ENCODE data around the gene SORCS2. TPM values are rescaled to one million over a fixed set of nuclear protein-coding genes. Genes with fewer than 3 reads are reported as not detected.

Gene SORCS2
- total RNA-seq, 2 donors from 2014 or later: 0.05 to 0.07 TPM

- no peaks in the 10 kb centered on the region for H3K27me3 Mint-ChIP-seq (ENCODE audit: low read depth)
- H3K4me3 Mint-ChIP-seq: no peak overlapping the region
- no peaks in the 10 kb centered on the region for H3K36me3 Mint-ChIP-seq (ENCODE audit: insufficient read depth in 2 of 2)
- H3K27ac Mint-ChIP-seq: no peak overlapping the region
- no peaks in the 10 kb centered on the region for H3K9me3 Mint-ChIP-seq
- no peaks in the 10 kb centered on the region for H3K4me1 Mint-ChIP-seq (ENCODE audit: low read depth)
- ATAC-seq (replicated peaks in 1 of 2): no peak
- no peak for DNase-seq
Measured at GRCh38 chr4:7330031-7330596, 137.8 kb downstream of the SORCS2 start.

- H3K27me3 Mint-ChIP-seq (ENCODE audit: low read depth): no peaks in the 10 kb centered on the region
- H3K4me1 Mint-ChIP-seq (ENCODE audit: low read depth): no peaks in the 10 kb centered on the region
- H3K36me3 Mint-ChIP-seq (ENCODE audit: insufficient read depth in 2 of 2): no peaks in the 10 kb centered on the region
- no peaks in the 10 kb centered on the region for H3K9me3 Mint-ChIP-seq
- ATAC-seq (replicated peaks in 1 of 2) (no peak), DNase-seq (no peak)
- no peak overlapping the region for H3K27ac Mint-ChIP-seq
- H3K4me3 Mint-ChIP-seq: no peak overlapping the region
Measured at GRCh38 chr4:7330811-7331681, 138.7 kb downstream of the SORCS2 start.

- Mint-ChIP-seq H3K36me3 (ENCODE audit: insufficient read depth in 2 of 2) (no peaks in the 10 kb centered on the region), H3K27me3 (ENCODE audit: low read depth) (no peaks in the 10 kb centered on the region), H3K4me3 (no peak overlapping the region), H3K9me3 (no peaks in the 10 kb centered on the region), H3K27ac (no peak overlapping the region), H3K4me1 (ENCODE audit: low read depth) (no peaks in the 10 kb centered on the region)
- no peak for DNase-seq
- ATAC-seq (replicated peaks in 1 of 2): no peak
Measured at GRCh38 chr4:7331682-7332000, 139.3 kb downstream of the SORCS2 start.

- H3K4me1 Mint-ChIP-seq (ENCODE audit: low read depth): no peaks in the 10 kb centered on the region
- no peaks in the 10 kb centered on the region for H3K36me3 Mint-ChIP-seq (ENCODE audit: insufficient read depth in 2 of 2)
- ATAC-seq (replicated peaks in 1 of 2) (no peak), DNase-seq (no peak)
- H3K4me3 Mint-ChIP-seq: no peak overlapping the region
- no peak overlapping the region for H3K27ac Mint-ChIP-seq
- no peaks in the 10 kb centered on the region for H3K27me3 Mint-ChIP-seq (ENCODE audit: low read depth)
- H3K9me3 Mint-ChIP-seq: no peaks in the 10 kb centered on the region
Measured at GRCh38 chr4:7332216-7333023, 140.1 kb downstream of the SORCS2 start.

- no peaks in the 10 kb centered on the region for H3K27me3 Mint-ChIP-seq (ENCODE audit: low read depth)
- H3K4me1 Mint-ChIP-seq (ENCODE audit: low read depth): no peaks in the 10 kb centered on the region
- no peaks in the 10 kb centered on the region for H3K36me3 Mint-ChIP-seq (ENCODE audit: insufficient read depth in 2 of 2)
- no peak overlapping the region for H3K27ac Mint-ChIP-seq
- no peak overlapping the region for H3K4me3 Mint-ChIP-seq
- ATAC-seq (replicated peaks in 1 of 2) (no peak), DNase-seq (no peak)
- H3K9me3 Mint-ChIP-seq: no peaks in the 10 kb centered on the region
Measured at GRCh38 chr4:7333024-7333780, 140.9 kb downstream of the SORCS2 start.

- H3K27ac Mint-ChIP-seq: no peak overlapping the region
- H3K4me3 Mint-ChIP-seq: no peak overlapping the region
- H3K27me3 Mint-ChIP-seq (ENCODE audit: low read depth): no peaks in the 10 kb centered on the region
- ATAC-seq (replicated peaks in 1 of 2) (no peak), DNase-seq (no peak)
- H3K4me1 Mint-ChIP-seq (ENCODE audit: low read depth): no peaks in the 10 kb centered on the region
- H3K9me3 Mint-ChIP-seq: no peaks in the 10 kb centered on the region
- no peaks in the 10 kb centered on the region for H3K36me3 Mint-ChIP-seq (ENCODE audit: insufficient read depth in 2 of 2)
Measured at GRCh38 chr4:7333801-7334421, 141.6 kb downstream of the SORCS2 start.

GRCh38 chr4:7334521-7335275, 142.4 kb downstream of the SORCS2 start:
- no peaks in the 10 kb centered on the region for H3K27me3 Mint-ChIP-seq (ENCODE audit: low read depth)
- H3K4me3 Mint-ChIP-seq: no peak overlapping the region
- no peaks in the 10 kb centered on the region for H3K9me3 Mint-ChIP-seq
- no peak overlapping the region for H3K27ac Mint-ChIP-seq
- DNase-seq (no peak), ATAC-seq (replicated peaks in 1 of 2) (no peak)
- no peaks in the 10 kb centered on the region for H3K36me3 Mint-ChIP-seq (ENCODE audit: insufficient read depth in 2 of 2)
- no peaks in the 10 kb centered on the region for H3K4me1 Mint-ChIP-seq (ENCODE audit: low read depth)

GRCh38 chr4:7335344-7336066, 143.2 kb downstream of the SORCS2 start:
- Mint-ChIP-seq H3K4me1 (ENCODE audit: low read depth) (no peaks in the 10 kb centered on the region), H3K4me3 (no peak overlapping the region), H3K27me3 (ENCODE audit: low read depth) (no peaks in the 10 kb centered on the region), H3K36me3 (ENCODE audit: insufficient read depth in 2 of 2) (no peaks in the 10 kb centered on the region), H3K9me3 (no peaks in the 10 kb centered on the region), H3K27ac (no peak overlapping the region)
- peak; percentile 66 to 82 for ATAC-seq (replicated peaks in 1 of 2)
- peak; percentile 52 to 78 for DNase-seq

GRCh38 chr4:7336067-7336569, 143.8 kb downstream of the SORCS2 start:
- no peaks in the 10 kb centered on the region for H3K36me3 Mint-ChIP-seq (ENCODE audit: insufficient read depth in 2 of 2)
- no peaks in the 10 kb centered on the region for H3K9me3 Mint-ChIP-seq
- DNase-seq (no peak), ATAC-seq (replicated peaks in 1 of 2) (no peak)
- H3K4me1 Mint-ChIP-seq (ENCODE audit: low read depth): no peaks in the 10 kb centered on the region
- H3K27me3 Mint-ChIP-seq (ENCODE audit: low read depth): no peaks in the 10 kb centered on the region
- H3K4me3 Mint-ChIP-seq: no peak overlapping the region
- H3K27ac Mint-ChIP-seq: no peak overlapping the region

- no peaks in the 10 kb centered on the region for H3K36me3 Mint-ChIP-seq (ENCODE audit: insufficient read depth in 2 of 2)
- H3K4me3 Mint-ChIP-seq: no peak overlapping the region
- H3K9me3 Mint-ChIP-seq: peaks cover 0 to 4% of the 10 kb centered on the region in 2 donors
- H3K4me1 Mint-ChIP-seq (ENCODE audit: low read depth): no peaks in the 10 kb centered on the region
- no peaks in the 10 kb centered on the region for H3K27me3 Mint-ChIP-seq (ENCODE audit: low read depth)
- DNase-seq (no peak), ATAC-seq (replicated peaks in 1 of 2) (no peak)
- H3K27ac Mint-ChIP-seq: no peak overlapping the region
Measured at GRCh38 chr4:7336732-7337131, 144.4 kb downstream of the SORCS2 start.

- no peak for DNase-seq
- Mint-ChIP-seq H3K9me3 (peaks cover 0 to 7% of the 10 kb centered on the region in 2 donors), H3K4me1 (ENCODE audit: low read depth) (no peaks in the 10 kb centered on the region), H3K36me3 (ENCODE audit: insufficient read depth in 2 of 2) (no peaks in the 10 kb centered on the region), H3K27me3 (ENCODE audit: low read depth) (no peaks in the 10 kb centered on the region), H3K4me3 (no peak overlapping the region), H3K27ac (no peak overlapping the region)
- ATAC-seq (replicated peaks in 1 of 2): no peak
Measured at GRCh38 chr4:7337196-7338058, 145.1 kb downstream of the SORCS2 start.

Data from activated T-cell treated with anti-CD3 and anti-CD28 coated beads, Interleukin-2, amount 50 U/mL, for 72 hours (primary cell).